ENCODE results near the gene B3GAT3. TPM values are rescaled to one million over a fixed set of nuclear protein-coding genes. Genes with fewer than 3 reads are reported as not detected.
"Not testable (repeated sequence)": the region's sequence is repeated elsewhere in the genome, so short reads cannot be mapped to it uniquely, and the experiment has no call there.

The B3GAT3 gene
- total and polyA plus RNA-seq, 10 of the 15 experiments (the other 5 are each of a cell fraction or from before 2014, with no cell fraction given), result 0.31 to 52.7 (median 29.8) TPM

- TF ChIP-seq, protein P1, sequence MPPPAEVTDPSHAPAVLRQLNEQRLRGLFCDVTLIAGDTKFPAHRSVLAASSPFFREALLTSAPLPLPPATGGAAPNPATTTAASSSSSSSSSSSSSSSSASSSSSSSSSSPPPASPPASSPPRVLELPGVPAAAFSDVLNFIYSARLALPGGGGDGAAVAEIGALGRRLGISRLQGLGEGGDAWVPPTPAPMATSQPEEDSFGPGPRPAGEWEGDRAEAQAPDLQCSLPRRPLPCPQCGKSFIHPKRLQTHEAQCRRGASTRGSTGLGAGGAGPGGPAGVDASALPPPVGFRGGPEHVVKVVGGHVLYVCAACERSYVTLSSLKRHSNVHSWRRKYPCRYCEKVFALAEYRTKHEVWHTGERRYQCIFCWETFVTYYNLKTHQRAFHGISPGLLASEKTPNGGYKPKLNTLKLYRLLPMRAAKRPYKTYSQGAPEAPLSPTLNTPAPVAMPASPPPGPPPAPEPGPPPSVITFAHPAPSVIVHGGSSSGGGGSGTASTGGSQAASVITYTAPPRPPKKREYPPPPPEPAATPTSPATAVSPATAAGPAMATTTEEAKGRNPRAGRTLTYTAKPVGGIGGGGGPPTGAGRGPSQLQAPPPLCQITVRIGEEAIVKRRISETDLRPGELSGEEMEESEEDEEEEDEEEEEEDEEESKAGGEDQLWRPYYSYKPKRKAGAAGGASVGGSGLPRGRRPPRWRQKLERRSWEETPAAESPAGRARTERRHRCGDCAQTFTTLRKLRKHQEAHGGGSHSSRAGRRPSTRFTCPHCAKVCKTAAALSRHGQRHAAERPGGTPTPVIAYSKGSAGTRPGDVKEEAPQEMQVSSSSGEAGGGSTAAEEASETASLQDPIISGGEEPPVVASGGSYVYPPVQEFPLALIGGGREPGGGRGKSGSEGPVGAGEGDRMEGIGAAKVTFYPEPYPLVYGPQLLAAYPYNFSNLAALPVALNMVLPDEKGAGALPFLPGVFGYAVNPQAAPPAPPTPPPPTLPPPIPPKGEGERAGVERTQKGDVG (CRISPR knock-in tag; IDR thresholded peaks at IDR 0.05), result no peak
- TF ChIP-seq SPI1 (IDR thresholded peaks at IDR 0.05; ENCODE audit: borderline replicate concordance, insufficient read depth, low read depth, low read length) (no peak), ZNF384 (IDR thresholded peaks at IDR 0.05; ENCODE audit: borderline replicate concordance, low read depth, low read length) (no peak), NRF1 (conservative IDR thresholded peaks at IDR 0.05; ENCODE audit: low read depth, low read length) (no peak), HCFC1 (IDR thresholded peaks at IDR 0.05; ENCODE audit: low read length) (no peak), EED (IDR thresholded peaks at IDR 0.05; ENCODE audit: low read depth) (no peak), CEBPZ (IDR thresholded peaks at IDR 0.05; ENCODE audit: low read depth, low read length) (no peak)
Observed at GRCh38 chr11:62572431-62572830, 49.4 kb downstream of the B3GAT3 start (continued).

DNA sequence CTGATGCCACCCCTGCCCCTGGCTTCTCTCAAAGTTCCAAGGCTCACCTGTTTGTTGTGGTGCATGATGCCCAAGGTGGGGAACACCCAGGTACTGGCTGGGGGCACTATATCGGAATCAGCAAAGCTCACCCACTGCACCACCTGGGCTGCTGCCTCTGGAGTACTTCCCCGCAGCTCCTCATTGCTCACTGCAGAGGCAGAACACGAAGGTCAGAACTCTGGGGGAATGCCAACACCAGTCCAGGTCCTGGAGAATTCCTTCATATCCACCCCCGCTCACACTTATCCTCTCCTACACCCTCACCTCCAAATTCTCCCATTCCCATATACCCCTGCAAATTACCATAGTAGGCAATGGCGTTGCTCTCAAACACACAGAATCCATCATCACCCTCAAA is 50.3 kb downstream of the B3GAT3 start:
- BruUV-seq (replicated peaks); FAIRE-seq; H2AFZ ChIP-seq (ENCODE audit: control insufficient read depth, low read depth, low read length); H3K27ac ChIP-seq (ENCODE audit: control insufficient read depth, insufficient read depth); H3K9me3 ChIP-seq (replicated peaks; ENCODE audit: control insufficient read depth, insufficient read depth, low read length); intact Hi-C loops (cut with micrococcal nuclease; ENCODE audit: unreplicated experiment); DNase-seq (ENCODE audit: low read depth, low spot score); H3K27me3 ChIP-seq (replicated peaks in 1 of 2; ENCODE audit: control insufficient read depth in 2 of 2, insufficient read depth in 2 of 2, low read length in 1 of 2); in situ Hi-C loops (cut with MboI); H4K20me1 ChIP-seq (ENCODE audit: control insufficient read depth, insufficient read depth); ATAC-seq: not testable (repeated sequence)
- ChIA-PET RAD21 (ENCODE audit: unreplicated experiment) (interaction anchor here (0.5 to 3.3 kb wide), 6 partner anchors 10 to 147 kb away, joined by 3 to 14 read pairs (median 6); partner anchors contain the start of gene TUT1), SMC1A (ENCODE audit: uncharacterized antibody, unreplicated experiment) (interaction anchor here (1.2 to 2.9 kb wide), 2 partner anchors 11 to 14 kb away, joined by 3 to 15 read pairs; no protein-coding TSS in a partner anchor), POLR2A (interaction anchor here (4.7 to 5.0 kb wide), 2 partner anchors 12 to 20 kb away, joined by 29 to 37 read pairs; partner anchors contain the start of gene TUT1), CTCF (interaction anchor here (3.1 to 4.4 kb wide), 2 partner anchors 13 to 29 kb away, joined by 18 to 56 read pairs; no protein-coding TSS in a partner anchor)
- Histone ChIP-seq H3K4me3 (peak overlapping the region; percentile 99; the same call in 1 of the 2 replicates), H3K4me1 (ENCODE audit: control insufficient read depth, insufficient read depth, low read length) (peaks cover 27% of the 10 kb centered on the region), H3K36me3 (ENCODE audit: control insufficient read depth in 2 of 2, insufficient read depth in 2 of 2, low read length in 1 of 2) (peaks cover 12 to 39% of the 10 kb centered on the region in 2 experiments), H3K9ac (ENCODE audit: control insufficient read depth, insufficient read depth, low read length) (peak overlapping the region; percentile 98), H3K4me2 (ENCODE audit: control insufficient read depth, insufficient read depth) (peak overlapping the region; percentile 80), H3K79me2 (ENCODE audit: control insufficient read depth, insufficient read depth, low read length) (peaks cover 70% of the 10 kb centered on the region)
- WGBS (ENCODE audit: insufficient coverage, insufficient replicate concordance, low lambda C conversion rate, missing lambda C conversion rate), result 97% methylated on average over 5 of the region's 5 CpGs
